Measurements from ENCODE around the gene AHCYL1.

Gene AHCYL1

DNA sequence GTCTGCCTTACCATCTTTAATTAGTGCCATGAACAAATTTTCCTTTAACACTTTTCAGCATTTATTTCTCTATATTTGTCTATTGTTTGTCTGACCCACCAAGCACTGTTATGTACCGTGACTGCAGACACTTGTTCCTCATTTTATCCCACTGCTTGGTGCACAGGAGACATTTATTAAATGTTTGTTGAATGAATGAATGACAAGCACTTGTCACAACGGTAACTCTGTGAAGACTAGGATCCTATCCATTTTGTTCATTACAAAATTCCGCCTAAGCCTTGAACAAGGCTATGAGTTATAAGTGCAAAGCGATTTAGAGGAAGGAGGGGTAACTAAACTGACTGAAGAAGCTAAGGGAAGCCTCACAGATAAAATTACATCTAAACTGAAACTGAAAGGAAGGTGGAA, 49.5 kb downstream of the AHCYL1 start:
- no peak for DNase-seq (ENCODE audit: insufficient read length, low spot score)
- FAIRE-seq = no peak

- DNase-seq (ENCODE audit: insufficient read length, low spot score) (peak; percentile 83), FAIRE-seq (no peak)
Measured at GRCh38 chr1:110034451-110035235, 50.1 kb downstream of the AHCYL1 start, which contains the start of gene STRIP1. TSS of gene STRIP1 (plus strand) at chr1:110034624. CDS start at chr1:110034638, 14 bp downstream.

DNA sequence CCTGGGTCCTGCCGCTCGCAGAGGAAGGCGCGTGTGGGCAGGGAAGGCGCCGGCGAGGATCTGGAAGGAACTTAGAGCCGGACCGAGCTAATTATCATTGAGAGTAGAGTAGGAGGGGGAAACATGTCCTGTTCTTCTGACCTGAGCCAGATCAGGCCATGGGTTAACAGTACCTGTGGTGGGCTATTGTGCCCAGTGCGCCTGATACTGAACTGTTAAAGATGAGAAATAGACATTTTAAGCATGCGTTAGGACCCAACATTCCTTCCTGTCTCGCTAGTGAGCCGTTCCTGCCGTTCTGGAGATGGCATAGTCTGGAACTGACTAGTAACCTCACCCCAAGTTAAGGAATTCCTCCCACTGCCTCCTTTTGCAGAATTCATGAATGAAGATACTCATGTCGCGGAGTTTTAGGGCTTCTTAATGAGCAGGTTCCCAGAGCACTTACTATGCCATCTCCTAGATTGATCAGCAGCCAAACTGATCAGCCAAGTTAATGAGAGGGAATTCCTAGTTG, 50.7 kb downstream of the AHCYL1 start:
- DNase-seq (ENCODE audit: insufficient read length, low spot score) = no peak

DNA sequence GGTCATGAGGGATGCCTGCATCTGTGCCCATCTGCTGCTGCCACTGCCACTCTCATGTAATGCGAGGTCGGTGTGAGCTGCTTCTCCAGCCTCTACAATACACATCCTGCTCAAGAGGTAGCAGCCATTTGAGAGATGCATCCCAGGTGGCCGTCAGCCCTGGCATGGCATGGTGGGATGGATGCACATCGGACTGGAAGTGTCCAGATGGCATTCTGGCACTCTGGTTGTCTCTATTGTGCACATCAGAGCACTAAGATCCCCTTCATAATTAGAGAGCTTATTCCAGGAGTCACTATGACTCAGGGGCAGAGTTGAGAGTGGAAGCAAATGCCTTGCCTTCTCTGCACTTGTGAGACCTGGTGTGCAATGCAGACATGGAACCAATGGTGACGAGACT, 53.7 kb downstream of the AHCYL1 start:
- FAIRE-seq = no peak
- no peak for DNase-seq (ENCODE audit: insufficient read length, low spot score)

More for the DNA sequence above, 50.7 kb downstream of the AHCYL1 start:
- FAIRE-seq = no peak

- FAIRE-seq = no peak
- no peak for DNase-seq (ENCODE audit: insufficient read length, low spot score)
Measured at GRCh38 chr1:110039641-110040040, 55.1 kb downstream of the AHCYL1 start.

- no peak for DNase-seq (ENCODE audit: insufficient read length, low spot score)
- FAIRE-seq = no peak
Measured at GRCh38 chr1:110040548-110040947, 56.0 kb downstream of the AHCYL1 start.

DNA sequence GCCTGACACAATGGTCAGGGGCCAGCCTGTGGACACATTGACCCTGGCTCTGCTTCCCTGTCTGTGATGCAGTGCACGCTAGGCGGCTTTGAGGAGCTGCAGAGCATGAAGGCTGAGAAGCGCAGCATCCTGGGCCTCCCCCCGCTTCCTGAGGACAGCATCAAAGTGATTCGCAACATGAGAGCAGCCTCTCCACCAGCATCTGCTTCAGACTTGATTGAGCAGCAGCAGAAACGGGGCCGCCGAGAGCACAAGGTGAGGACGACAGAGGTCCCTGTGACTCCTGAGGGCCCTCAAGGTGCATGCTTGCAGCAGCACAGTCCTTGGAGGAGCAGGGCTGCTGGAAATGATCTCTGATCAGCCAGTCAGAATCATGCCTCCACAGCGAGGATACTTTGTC, 58.5 kb downstream of the AHCYL1 start:
- no peak for FAIRE-seq

DNA sequence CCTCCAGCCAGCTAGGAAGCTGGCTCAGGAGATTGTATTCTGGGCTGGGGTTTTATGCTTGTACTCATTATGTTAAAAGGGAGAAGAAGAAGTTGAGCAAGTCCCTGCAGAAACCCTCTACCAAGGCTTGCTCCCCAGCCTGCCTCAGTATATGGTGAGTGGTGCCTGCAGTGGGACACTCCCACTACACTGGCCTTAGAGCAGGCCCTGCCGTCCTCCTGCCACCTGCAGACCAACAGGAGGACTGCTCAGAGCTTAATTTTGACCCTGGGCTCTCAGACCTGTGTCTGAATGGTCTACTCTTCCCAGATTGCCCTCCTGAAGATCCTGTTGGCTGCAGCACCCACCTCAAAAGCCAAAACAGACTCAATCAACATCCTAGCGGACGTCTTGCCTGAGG, 62.9 kb downstream of the AHCYL1 start:
- DNase-seq (ENCODE audit: insufficient read length, low spot score) (no peak), FAIRE-seq (no peak)

More for the DNA sequence above, 58.5 kb downstream of the AHCYL1 start:
- DNase-seq (ENCODE audit: insufficient read length, low spot score) = no peak

DNA sequence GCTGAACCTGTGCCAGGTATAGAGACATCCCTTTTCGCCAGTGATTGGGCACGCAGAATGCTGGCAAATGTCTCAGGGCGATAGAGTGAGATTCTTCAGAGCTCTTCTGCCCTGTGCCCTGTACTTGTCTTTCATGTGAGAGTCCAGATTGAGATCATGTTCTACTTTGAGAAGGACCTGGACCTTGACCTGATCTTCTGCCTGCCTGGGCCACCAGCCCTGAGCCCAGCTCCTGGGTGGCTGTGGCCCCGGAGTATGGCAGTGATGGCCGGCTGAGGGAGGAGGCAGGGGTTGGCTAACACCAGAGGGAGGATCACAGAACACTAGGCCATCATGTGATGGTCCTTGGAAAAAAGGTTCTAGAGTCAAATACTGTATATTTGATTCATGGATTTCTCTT, 63.7 kb downstream of the AHCYL1 start:
- DNase-seq (ENCODE audit: insufficient read length, low spot score) (no peak), FAIRE-seq (no peak)

GRCh38 chr1:110048923-110049601, 64.5 kb downstream of the AHCYL1 start:
- FAIRE-seq (no peak), DNase-seq (ENCODE audit: insufficient read length, low spot score) (no peak)

DNA sequence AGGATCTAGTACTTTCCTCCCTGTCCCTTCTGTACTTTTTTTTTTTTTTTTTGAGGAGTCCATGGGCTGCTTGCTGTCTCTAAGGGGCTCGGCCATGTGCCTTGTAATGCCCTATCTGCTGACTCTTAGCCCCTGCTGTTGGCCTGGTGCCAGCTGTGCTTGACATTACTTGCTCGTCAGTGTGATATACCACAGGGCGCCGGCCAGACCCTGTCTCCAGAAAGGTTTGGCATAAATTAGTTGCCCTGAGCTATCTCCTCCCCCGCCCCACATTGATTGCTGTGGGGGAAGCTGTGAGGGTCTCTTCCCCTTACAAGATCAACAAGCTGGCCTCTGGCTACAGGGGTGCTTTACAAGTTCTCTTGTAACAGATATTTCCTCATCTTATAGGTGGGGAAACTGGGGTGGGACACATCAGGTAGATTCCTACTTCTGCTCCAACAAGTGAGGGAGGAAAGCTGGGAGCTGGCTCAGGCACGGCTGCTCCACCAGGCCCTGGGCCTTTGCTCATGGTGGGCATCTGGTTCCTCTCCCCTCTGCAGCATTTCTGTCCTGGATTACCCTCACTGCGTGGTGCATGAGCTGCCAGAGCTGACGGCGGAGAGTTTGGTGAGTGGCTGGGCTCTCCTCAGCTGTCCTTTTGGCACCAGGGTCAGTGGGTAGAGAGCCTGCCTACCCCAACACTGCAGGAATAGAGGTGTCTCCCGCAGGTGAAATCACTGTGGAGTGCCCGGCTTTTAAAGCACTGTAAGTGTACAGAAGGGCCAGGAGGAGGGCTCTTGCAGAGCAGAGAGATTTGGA, 65.4 kb downstream of the AHCYL1 start:
- FAIRE-seq (no peak), DNase-seq (ENCODE audit: insufficient read length, low spot score) (no peak)

DNA sequence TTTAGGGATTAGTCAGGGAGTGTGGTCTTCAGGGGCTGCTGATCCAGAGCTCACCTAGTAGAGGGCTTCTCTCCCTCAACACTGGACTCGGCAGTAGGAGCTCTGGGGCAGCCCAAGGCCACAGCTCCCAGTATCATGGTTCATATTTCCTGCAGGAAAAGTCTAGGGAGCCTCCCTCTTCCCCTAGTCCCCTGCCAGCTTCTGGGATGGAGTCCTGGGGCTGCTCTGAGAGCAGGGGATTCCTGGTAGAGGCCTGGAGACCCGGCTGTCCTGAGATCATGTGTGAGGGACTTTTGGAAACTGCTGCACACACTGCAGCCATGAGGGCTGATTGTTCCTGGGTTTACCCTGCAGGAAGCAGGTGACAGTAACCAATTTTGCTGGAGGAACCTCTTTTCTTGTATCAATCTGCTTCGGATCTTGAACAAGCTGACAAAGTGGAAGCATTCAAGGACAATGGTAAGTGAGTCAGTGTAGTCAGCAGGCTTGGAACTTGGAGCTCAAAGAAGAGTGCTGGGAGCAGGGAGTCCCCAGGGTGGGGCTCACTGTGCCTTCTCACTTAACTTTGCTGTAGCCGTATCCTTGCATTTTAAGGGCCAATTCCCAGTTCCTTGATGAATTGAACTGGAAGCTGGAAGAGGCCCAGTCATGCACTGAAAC, 66.2 kb downstream of the AHCYL1 start:
- DNase-seq (ENCODE audit: insufficient read length, low spot score) (no peak), FAIRE-seq (no peak)

DNA sequence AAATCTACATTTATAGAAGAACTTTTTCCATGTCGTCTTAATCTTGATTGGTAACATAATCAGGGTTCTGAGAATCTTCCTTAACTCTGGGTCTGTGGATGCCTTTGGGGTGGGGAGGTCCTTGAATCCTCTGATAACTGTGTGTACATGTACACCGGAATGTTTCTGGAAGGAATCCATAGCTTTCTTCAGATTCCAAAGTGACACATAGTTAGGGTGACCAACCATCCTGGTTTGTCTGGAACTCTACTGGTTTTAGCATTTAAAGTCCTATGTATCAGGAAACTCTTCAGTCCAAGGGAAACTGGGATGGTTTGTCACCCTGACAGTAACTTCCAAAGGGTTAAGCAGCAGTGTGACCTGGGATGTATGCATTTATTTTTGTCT, 66.7 kb downstream of the AHCYL1 start:
- no peak for FAIRE-seq
- no peak for DNase-seq (ENCODE audit: insufficient read length, low spot score)

DNA sequence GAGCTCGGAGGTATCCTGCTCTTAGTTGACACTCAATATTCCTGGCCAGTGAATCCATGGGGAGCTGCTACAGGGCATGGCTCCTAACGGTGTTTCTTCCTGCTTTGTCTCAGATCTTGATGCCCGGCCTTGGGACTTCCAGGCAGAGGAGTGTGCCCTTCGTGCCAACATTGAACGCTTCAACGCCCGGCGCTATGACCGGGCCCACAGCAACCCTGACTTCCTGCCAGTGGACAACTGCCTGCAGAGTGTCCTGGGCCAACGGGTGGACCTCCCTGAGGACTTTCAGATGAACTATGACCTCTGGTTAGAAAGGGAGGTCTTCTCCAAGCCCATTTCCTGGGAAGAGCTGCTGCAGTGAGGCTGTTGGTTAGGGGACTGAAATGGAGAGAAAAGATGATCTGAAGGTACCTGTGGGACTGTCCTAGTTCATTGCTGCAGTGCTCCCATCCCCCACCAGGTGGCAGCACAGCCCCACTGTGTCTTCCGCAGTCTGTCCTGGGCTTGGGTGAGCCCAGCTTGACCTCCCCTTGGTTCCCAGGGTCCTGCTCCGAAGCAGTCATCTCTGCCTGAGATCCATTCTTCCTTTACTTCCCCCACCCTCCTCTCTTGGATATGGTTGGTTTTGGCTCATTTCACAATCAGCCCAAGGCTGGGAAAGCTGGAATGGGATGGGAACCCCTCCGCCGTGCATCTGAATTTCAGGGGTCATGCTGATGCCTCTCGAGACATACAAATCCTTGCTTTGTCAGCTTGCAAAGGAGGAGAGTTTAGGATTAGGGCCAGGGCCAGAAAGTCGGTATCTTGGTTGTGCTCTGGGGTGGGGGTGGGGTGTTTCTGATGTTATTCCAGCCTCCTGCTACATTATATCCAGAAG, 69.2 kb downstream of the AHCYL1 start:
- FAIRE-seq = no peak
- DNase-seq (ENCODE audit: insufficient read length, low spot score) = peak; percentile 45

DNA sequence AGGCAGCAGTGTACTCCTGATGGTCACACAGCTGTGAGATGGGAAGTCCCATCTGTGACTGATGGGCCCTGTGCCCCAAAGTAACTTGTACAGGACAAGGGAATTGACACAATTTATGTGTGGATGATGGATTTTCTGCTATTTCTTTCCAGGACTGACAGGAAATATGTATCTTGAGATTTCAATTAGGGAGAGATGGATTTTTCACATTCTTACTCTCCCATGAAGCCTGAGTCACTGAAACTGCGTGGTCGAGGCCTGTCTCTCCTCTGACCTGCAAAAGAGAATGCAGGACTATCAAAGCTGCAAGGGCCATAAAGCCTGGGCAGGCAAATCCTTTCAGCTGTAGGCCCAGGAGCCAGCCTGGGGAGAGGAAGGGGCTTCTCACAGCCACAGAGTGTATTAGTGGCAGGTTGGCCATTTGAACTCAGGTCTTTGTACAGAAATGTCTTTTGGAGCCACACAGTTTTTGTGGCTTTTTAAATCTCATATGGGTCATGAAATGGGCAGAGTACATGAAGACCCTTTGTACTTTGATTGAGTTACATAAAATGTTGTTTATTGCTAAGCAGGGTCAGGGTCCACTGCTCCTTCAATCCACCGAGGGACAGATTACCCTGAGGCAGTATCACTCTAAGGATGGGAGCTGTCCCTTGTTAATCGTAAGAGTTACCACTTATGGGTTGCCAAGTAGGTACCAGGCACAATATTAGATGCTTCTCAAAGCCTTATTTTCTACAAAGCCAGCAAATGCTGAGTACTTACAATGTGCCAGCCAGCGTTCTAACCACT, 71.1 kb downstream of the AHCYL1 start:
- FAIRE-seq (no peak), DNase-seq (ENCODE audit: insufficient read length, low spot score) (no peak)

DNA sequence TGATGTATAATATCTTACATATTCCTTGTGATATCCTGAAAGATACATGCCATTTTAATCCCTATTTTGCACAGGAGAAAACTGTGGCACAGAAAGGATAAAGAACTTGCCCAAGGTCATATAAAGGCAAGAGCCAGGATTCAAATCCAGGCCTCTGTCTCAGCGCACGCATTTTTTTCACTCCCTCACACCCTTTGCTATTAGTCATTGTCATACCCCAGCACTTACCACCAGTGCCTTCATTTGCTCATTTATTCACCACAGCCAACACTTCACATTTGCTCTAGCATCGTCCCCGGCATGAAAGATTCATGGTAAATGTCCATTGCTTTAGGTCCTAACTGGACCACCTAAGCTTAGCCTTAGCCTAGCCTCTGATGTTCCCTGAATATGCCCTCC, 71.7 kb downstream of the AHCYL1 start:
- no peak for DNase-seq (ENCODE audit: insufficient read length, low spot score)
- FAIRE-seq = no peak

DNA sequence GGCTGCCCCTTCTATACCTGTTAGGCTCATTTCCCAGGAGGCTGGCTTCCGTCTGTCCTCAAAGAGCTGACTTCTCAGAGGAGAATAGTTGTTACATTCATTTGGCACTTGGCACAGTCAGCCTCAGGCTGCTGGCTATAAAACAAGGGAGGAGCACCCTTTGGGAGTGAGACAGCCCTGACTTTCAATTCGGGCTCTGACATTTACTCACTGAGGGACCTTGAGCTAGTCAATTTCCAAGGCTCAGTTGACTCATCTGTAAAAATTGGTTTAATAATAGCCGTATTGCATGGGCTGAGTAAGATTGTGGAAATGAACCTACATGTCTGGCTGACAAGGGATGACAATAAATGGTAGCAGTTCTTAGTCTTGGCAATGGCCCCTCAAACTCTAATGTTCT, 72.2 kb downstream of the AHCYL1 start:
- DNase-seq (ENCODE audit: insufficient read length, low spot score) = no peak
- FAIRE-seq = no peak

DNA sequence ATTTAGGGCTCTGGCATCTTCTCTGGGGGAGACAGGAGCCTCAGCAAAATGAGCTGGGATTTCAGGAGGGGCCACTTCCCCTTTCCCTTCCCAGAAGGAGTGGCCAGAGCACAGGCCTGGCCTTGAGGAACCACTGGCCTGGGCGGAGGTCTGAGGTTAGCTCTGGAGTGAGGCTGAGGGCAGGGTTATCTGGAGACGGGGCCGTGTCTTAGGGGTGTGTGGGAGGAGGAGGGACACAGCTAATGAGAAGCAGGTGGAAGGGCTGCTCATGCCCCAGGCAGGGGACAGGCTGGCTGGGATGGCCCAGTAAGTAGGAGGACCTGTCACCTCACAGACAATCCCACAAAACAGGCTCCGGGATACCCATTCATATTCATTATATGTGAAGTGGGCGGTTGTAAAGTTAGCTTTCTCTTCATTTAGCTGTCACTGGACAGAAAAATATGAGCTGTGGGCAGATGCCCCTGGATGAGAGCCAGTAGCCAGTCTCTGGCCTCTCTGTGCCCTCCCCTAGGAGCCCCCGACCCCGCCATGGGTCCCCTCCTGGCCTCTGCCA, 73.5 kb downstream of the AHCYL1 start:
- FAIRE-seq = no peak
- no peak for DNase-seq (ENCODE audit: insufficient read length, low spot score)

- DNase-seq (ENCODE audit: insufficient read length, low spot score) (no peak), FAIRE-seq (no peak)
Measured at GRCh38 chr1:110058591-110058990, 74.0 kb downstream of the AHCYL1 start.
